HG03280 (cell line): ENCODE data around the gene CBFA2T3.

Experiments
- ATAC-seq: cut with Tn5 transposase; IDR thresholded peaks from one replicate; pipeline ENCODE4 v1.9.1; 2021; ENCODE audit warnings: mild to moderate bottlenecking, moderate library complexity; ENCODE audit not compliant: unreplicated experiment

Gene CBFA2T3

GRCh38 chr16:88999457-89000206 lies 22.6 kb upstream of the CBFA2T3 start:
- no peak for ATAC-seq

- no peak for ATAC-seq
Measured at GRCh38 chr16:88995746-88996535, 18.9 kb upstream of the CBFA2T3 start.

- ATAC-seq = no peak
Measured at GRCh38 chr16:88995194-88995593, 18.2 kb upstream of the CBFA2T3 start.

DNA sequence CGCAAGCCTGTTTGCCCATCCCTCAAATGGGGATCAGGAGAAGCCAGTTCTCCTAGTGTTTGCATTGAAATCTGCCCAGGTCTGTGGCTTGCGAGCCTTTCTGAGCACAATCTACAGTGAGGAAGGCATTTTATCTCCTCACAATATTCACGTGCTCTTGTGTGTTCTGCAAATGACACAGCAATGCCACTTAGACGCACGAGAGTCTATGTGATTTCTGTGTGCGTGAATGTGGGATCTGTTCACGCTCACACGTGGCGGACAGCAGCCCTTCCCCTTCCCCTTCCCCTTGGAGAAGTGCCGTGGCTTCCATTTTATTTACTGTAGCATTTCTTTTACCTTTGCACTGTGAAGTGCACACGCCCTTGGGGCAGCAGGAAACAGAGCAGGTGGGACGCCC lies 17.7 kb upstream of the CBFA2T3 start:
- no peak for ATAC-seq

DNA sequence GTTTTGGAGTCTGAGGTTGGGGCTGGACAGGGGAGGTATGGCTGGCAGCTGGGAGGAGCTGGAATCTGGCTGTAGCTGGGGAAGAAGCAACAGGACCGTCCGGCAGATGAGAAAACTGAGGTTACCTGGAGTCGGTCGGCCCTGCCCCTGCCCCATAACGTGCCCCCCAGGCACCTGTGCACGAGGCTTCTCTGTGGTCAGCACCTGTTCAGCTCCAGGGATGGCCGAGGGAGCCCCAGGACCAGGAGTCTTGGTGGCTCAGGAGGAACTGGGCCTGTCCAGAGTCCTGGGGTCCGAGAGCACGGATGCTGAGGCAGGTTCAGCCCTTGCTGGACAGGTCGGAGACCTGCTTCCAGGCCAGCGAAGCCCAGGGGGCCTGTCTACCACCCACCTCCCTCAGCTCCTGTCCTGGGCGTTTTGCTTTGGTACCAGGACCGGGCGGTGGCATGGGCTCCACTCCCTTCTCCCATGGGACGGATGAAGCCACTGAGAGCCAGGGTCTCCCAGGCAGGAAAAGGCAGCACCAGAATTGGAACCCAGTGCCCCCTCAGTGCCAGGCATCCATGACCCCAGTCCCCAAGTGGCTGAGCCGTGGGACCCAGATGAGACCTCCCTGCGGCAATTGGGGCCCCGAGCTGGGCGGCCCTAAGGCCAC lies 17.1 kb upstream of the CBFA2T3 start:
- no peak for ATAC-seq

DNA sequence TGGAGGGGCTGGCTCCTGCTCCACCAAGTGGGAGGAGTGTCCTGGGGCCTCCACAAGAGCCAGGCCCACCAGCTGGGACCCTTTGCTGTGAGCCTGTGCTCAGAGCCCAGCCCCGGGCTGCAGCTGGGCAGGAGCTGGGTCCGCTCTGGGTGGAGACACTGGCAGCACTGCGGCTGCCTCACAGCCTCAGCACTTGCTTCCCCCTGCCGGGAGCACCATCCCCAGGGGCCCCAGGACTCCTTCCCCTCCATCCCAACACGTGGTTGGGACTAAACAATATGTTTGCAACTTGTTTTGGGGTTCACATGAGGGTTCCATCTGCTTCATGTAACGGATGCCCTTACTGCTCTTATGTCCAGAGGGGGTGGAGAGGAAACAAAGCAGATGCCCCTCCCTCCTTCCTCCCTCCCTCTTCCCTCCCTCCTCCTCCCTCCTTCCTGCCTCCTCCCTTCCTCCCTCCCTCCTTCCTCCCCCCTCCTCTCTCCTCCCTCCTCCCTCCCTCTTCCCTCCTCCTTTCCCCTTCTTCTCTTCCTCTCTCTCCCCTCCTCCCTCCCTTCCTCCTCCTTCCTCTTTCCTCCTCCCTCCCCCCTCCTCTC lies 16.3 kb upstream of the CBFA2T3 start:
- no peak for ATAC-seq

DNA sequence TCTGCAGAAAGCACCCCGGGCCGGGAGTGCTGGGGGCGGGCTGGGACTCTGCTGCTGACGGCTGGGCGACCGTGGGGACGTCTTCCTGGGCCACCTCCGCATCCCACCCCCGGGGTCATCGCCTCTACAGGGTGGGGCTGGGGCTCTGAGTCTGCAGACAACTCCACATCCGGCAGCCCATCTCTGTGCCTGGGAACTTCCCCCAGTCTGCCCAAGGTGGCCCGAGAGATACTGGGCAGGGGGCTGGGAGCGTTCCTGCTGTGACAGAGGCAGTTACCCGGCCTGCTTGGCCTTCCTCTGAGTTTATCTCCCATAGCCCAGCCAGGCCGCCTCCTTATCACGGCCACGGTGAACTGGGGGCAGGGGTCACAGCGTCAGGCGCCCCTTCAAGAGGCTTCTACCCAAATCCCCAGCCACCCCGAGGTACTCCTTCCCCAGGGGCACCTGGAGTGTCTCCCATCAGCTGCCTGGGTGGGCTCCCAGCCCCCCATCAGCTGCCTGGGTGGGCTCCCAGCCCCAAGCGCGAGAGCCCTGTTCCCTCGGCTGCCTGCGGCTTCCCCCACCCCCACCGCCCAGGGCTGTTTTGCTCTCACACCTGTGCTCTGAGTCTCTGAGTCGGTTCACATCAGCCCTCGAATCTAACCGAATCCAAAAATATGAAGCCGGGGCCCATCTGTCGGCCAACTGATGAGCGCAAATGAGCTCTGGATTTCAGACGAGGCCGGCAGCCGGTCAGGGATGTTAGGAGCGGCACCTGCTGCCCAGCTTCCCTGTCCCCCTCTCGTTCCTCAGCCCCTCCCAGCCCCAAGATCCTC lies 15.6 kb upstream of the CBFA2T3 start:
- ATAC-seq = no peak

DNA sequence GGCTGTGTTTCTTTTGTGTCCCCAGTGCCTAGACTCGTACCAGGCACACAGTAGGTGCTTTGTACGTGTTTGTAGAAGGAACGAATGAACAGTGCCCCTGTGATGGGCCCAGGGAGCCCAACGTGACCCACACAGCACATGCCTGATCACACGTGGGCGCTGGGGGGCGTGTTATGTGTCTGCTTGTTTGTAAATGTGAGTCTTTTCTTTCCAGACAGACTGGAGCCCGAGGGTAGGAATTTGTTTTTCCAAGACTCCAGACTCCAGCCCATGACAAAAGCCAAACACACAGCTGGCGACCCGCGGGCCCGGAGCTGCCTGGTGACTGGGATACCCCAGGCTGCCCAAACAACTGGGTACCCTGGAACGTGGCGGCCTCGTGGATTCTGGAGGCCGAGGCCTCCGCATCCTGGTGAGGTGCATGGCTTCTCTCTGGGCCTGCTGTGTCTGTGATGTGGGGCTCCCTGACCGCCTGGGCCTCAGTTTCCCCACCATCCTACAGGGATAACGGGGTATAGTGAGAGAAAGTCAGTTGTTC lies 14.9 kb upstream of the CBFA2T3 start:
- ATAC-seq = no peak

DNA sequence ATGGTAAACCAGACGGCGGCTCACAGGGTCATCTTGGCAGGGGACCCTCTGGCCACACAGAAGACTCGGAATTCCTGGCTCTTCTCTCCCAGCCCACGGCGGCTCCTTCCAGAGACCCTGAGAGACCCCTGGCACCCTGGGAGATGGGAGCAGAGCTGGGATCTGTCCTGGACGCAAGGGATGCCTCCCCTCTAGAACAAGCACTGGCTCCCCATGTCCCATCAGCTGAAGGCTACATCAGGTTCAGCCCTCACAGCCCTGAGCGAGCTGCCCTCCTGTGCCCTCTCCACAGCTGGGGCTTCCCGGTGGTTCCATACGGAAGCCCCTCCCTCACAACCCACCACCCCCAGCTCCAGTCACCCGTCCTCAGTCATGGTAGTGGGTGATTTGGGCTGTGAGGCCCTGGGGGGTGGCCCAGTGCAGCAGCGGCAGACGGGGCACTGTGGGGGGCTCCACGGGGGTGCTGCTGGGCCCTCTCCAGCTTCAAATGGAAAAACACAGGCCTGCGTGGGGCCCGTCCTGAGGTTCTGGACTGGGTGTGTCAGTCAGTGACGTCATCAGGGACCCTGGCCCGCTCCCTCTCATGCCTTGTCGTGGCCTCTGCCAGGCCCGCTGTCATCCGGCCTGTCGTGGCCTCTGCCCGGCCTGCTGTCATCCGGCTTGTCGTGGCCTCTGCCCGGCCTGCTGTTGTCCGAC lies 13.0 kb upstream of the CBFA2T3 start:
- no peak for ATAC-seq

- ATAC-seq = no peak
Measured at GRCh38 chr16:88988980-88989811, 12.2 kb upstream of the CBFA2T3 start.

- ATAC-seq = no peak
Measured at GRCh38 chr16:88985521-88985920, 8.5 kb upstream of the CBFA2T3 start.

- ATAC-seq = no peak
Measured at GRCh38 chr16:88983771-88984687, 7.0 kb upstream of the CBFA2T3 start.

- no peak for ATAC-seq
Measured at GRCh38 chr16:88983165-88983564, 6.2 kb upstream of the CBFA2T3 start.

GRCh38 chr16:88982286-88983084 lies 5.5 kb upstream of the CBFA2T3 start:
- no peak for ATAC-seq

DNA sequence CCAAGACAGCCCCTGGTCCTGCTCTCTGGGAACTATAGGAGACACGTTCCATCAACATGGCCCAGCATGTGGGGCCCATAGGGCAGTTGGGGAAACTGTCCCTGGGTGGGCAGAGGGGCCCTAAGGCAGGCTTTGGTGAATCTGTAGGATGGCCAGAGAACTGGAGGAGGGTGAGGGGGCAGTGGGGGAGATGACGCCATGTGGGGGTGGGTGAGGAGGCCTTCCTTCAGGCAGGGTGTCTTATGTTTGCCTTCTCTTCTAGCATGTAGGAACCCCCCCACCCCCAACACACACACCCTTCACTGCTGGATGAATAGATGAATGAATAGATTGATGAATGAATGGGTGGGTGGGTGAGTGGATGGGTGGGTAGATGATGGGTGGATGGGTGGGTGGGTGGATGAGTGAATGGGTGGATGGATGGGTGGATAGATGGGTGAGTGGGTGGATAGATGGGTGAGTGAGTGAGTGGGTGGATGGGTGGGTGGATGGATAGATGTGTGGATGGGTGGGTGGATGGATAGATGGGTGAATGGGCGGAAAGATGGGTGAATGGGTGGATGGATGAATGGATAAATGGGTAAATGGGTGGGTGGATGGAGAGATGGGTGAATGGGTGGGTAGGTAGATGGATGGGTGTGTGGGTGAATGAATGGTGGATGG lies 2.5 kb upstream of the CBFA2T3 start:
- ATAC-seq = no peak

GRCh38 chr16:88978608-88979346 lies 1.8 kb upstream of the CBFA2T3 start:
- peak; percentile 35 for ATAC-seq
